Large intestine (tissue), 3 donors: ENCODE measurements around the gene CAPN5. TPM values are rescaled to one million over a fixed set of nuclear protein-coding genes. Genes with fewer than 3 reads are reported as not detected.

Source experiments
- DNase-seq, 2 donors: peaks; one replicate each; pipeline versions ENCODE4 v3.0.0 to v3.0.0-alpha.2; 2013
- H3K27ac ChIP-seq: one replicate; pipeline ENCODE4 v1.5.1; 2013; ENCODE audit warnings: low read length
- H3K27me3 ChIP-seq: 2 replicates; pipeline ENCODE4 v1.6.1; 2013; ENCODE audit warnings: low read length; ENCODE audit not compliant: control insufficient read depth, insufficient read depth
- H3K36me3 ChIP-seq: 2 replicates; pipeline ENCODE4 v1.6.1; 2013; ENCODE audit warnings: low read length; ENCODE audit not compliant: control insufficient read depth, insufficient read depth
- H3K4me1 ChIP-seq: one replicate; pipeline ENCODE4 v1.6.1; 2013; ENCODE audit warnings: low read length; ENCODE audit not compliant: control insufficient read depth, insufficient read depth
- H3K4me3 ChIP-seq: one replicate; pipeline ENCODE4 v1.5.1; 2013; ENCODE audit warnings: low read length
- H3K9me3 ChIP-seq: one replicate; pipeline ENCODE4 v1.6.1; 2013; ENCODE audit warnings: mild to moderate bottlenecking, low read depth, low read length, moderate library complexity; ENCODE audit not compliant: control insufficient read depth
- WGBS: methylation state at CpG from one replicate; pipeline ENCODE4 v1.1.5; 2013; ENCODE audit warnings: low lambda C conversion rate; ENCODE audit not compliant: insufficient coverage; 5-methylcytosine and 5-hydroxymethylcytosine counted together
- polyA plus RNA-seq: library from polyadenylated mRNA; unstranded; fragments of 120-200 nt; gene quantifications from one replicate; pipeline ENCODE4 v1.2.1, GENCODE V29; 2013

CAPN5 gene
- polyA plus RNA-seq, 1 donor: 40.2 TPM

DNA sequence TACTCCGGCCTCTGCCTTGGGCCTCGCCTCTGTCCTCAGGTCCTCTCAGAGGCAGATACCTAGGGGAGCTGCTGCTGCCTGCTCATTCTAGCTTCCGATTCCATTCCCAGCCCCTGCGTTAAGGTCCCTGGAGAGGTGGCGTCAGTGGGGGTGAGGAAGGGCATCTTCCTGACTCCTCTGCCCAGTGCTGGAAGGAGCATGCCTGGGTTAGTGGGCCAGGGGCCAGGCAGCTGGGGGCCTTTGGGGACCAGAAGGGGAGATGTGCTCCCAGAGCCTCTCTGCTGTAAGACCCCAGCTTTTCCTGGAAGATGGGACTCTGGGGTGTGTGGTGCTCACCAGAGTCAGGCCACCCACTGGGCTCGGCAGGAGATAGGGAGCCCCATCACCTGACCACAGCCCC lies 57.7 kb downstream of the CAPN5 start:
- H3K9me3 ChIP-seq: no peaks in the 10 kb centered on the region
- H3K27ac ChIP-seq: no peak overlapping the region
- DNase-seq: no peak
- no CpG with 5 or more reads among the region's 6 CpGs for WGBS
- H3K4me3 ChIP-seq: no peak overlapping the region
- peaks cover 7% of the 10 kb centered on the region for H3K4me1 ChIP-seq
- peaks cover 52% of the 10 kb centered on the region for H3K36me3 ChIP-seq
- H3K27me3 ChIP-seq: no peaks in the 10 kb centered on the region

DNA sequence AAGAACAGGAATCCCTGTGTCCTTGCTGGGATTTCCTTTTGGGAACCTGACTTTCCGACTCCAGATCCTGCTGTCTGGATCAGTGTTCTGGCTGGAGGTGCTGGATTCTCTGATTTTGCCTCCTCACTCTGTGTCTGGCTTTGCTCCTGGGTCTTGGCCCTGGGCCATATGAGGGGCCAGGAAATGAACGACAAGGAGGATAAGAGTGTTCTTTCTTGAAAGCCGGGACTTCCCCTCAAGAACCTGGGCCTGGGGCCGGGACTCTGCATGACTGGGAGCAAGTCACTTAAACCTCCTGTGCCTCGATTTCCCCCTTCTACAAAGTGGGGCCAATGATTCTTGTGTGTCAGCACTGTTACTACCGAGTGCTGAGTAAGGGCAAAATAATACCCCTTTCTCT lies 58.4 kb downstream of the CAPN5 start:
- DNase-seq: no peak
- H3K27me3 ChIP-seq: no peaks in the 10 kb centered on the region
- 86% methylated on average over 1 of the region's 6 CpGs for WGBS
- H3K4me1 ChIP-seq: peaks cover 10% of the 10 kb centered on the region
- no peak overlapping the region for H3K27ac ChIP-seq
- peaks cover 46% of the 10 kb centered on the region for H3K36me3 ChIP-seq
- no peak overlapping the region for H3K4me3 ChIP-seq
- H3K9me3 ChIP-seq: no peaks in the 10 kb centered on the region

DNA sequence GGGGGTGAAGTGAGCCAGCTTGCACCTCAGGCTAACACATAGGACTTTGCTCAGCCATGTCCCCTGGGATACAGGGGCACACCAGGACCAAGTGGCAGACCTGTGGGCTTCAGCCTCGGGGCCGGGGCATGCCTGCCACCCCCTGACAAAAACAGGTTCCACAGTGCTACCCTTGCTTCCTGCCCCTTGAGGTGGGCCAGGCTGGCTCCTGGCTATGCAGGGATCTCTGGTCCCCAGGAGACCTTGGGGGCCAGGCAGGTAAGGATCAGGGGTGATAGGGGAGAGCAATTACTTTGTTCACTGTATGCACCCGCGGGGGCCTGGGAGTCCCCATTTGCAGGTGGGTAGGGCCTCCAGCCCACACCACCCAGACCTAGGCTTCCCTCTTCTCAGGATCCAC lies 58.9 kb downstream of the CAPN5 start:
- peaks cover 41% of the 10 kb centered on the region for H3K36me3 ChIP-seq
- no CpG with 5 or more reads among the region's 4 CpGs for WGBS
- DNase-seq: no peak
- no peaks in the 10 kb centered on the region for H3K9me3 ChIP-seq
- no peak overlapping the region for H3K4me3 ChIP-seq
- peaks cover 15% of the 10 kb centered on the region for H3K4me1 ChIP-seq
- H3K27ac ChIP-seq: no peak overlapping the region
- H3K27me3 ChIP-seq: no peaks in the 10 kb centered on the region

DNA sequence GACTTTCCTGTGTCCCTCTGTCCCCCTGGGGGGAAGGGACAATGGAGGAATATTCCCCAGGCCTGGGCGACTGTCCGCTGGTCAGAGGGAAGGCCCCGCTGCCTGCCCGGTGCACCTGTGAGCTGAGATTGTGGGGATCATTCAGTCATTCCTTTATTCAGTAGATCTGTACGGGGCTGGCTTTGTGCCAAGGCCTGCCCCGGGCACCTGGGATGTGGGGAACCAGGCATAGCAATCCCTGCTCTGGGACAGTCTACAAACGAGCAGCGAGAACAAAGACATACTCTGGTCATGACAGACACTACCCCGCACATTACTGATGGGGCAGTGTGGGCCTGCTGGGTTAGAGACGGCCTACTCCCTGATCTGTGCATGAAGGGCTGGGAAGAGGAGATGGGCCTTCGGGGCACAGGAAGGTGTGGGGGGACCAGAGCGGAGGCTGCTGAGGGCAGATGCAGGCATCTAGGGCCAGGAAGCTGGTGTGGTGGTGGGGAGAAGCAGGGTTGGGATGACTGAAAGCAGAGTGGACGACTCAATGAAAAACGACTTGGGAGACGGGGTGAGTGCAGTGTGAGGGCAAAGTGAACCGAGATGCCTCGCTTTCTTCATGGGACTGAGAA lies 59.5 kb downstream of the CAPN5 start:
- DNase-seq: no peak
- H3K36me3 ChIP-seq: peaks cover 35% of the 10 kb centered on the region

DNA sequence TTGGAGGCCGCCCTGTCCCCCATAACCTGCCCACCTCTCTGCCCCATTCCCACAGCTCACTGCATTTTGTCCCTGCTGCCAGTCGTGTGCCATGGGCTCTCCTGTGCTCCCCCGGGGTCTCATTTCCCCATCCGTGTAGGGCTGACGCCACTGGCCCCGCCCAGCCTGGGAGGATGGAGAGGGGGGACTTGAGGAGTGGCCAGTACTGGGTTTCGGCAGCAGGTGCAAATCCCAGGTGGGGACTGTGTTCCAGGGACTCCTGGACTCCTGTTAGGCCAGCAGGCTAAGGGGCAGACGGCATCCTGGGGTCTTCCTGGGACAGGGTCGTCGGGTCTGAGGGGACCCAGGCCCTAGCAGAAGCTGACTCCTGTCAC lies 60.1 kb downstream of the CAPN5 start:
- DNase-seq: no peak
- Histone ChIP-seq H3K36me3 (peaks cover 29% of the 10 kb centered on the region), H3K27me3 (no peaks in the 10 kb centered on the region), H3K27ac (no peak overlapping the region), H3K4me1 (peaks cover 26% of the 10 kb centered on the region), H3K9me3 (no peaks in the 10 kb centered on the region), H3K4me3 (peak overlapping the region; percentile 61)
- no CpG with 5 or more reads among the region's 10 CpGs for WGBS

More for the DNA sequence above, 59.5 kb downstream of the CAPN5 start:
- H3K27ac ChIP-seq: no peak overlapping the region
- H3K4me1 ChIP-seq: peaks cover 21% of the 10 kb centered on the region
- H3K27me3 ChIP-seq: no peaks in the 10 kb centered on the region
- no peaks in the 10 kb centered on the region for H3K9me3 ChIP-seq
- no peak overlapping the region for H3K4me3 ChIP-seq
- no CpG with 5 or more reads among the region's 17 CpGs for WGBS

DNA sequence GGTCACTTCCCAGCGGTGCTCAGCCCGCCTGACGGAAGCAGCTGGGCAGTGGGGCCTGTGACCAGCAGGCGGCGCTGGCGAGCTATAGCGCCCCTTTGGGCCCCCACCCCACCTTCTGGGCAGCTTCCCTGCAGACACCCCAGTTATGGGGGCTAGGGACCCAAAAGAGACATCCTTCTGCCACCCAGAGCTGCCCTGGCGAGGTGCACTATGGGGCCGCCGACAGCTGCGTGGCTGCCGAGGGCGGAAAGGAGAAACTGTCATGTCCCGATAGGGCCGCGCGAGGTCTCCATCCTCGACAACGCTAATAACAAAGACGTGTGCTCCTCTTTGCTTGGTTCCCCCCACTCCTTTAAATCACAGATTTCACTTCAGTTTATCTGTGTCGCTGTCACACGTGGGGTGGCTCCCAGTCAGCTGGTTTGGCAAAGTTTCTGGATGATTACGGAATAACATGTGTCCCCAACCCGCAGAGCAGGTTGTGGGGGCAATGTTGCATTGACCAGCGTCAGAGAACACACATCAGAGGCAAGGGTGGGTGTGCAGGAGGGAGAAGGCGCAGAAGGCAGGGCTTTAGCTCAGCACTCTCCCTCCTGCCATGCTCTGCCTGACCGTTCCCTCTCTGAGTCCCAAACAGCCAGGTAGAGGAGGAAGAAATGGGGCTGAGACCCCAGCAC lies 60.6 kb downstream of the CAPN5 start:
- DNase-seq: peak; percentile 55 to 83
- H3K27ac ChIP-seq: peak overlapping the region; percentile 81
- peaks cover 30% of the 10 kb centered on the region for H3K4me1 ChIP-seq
- peak overlapping the region; percentile 61 for H3K4me3 ChIP-seq
- no CpG with 5 or more reads among the region's 27 CpGs for WGBS
- H3K9me3 ChIP-seq: no peaks in the 10 kb centered on the region
- peaks cover 25% of the 10 kb centered on the region for H3K36me3 ChIP-seq
- H3K27me3 ChIP-seq: no peaks in the 10 kb centered on the region

DNA sequence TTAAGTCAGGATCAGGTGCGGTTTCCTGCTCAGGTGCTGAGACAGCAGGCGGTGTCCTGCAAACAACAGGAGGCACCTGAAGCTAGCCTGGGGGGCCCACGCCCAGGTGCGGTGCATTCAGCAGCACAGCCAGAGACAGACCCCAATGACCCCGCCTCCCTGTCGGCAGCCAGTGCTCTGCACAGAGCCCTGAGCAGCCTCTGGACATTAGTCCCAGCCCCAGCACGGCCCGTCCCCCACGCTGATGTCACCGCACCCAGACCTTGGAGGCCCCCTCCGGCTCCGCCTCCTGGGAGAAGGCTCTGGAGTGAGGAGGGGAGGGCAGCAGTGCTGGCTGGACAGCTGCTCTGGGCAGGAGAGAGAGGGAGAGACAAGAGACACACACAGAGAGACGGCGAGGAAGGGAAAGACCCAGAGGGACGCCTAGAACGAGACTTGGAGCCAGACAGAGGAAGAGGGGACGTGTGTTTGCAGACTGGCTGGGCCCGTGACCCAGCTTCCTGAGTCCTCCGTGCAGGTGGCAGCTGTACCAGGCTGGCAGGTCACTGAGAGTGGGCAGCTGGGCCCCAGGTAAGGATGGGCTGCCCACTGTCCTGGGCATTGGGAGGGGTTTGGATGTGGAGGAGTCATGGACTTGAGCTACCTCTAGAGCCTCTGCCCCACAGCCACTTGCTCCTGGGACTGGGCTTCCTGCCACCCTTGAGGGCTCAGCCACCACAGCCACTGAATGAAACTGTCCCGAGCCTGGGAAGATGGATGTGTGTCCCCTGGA lies 61.3 kb downstream of the CAPN5 start, which contains the start of gene MYO7A:
MYO7A (plus strand) TSS at position 327 of the 772 bp plus-strand sequence. CDS start 2,389 bp downstream, outside the sequence.
- H3K27ac ChIP-seq: peak within 1 kb of the TSS; percentile 81
- no peaks in the 10 kb centered on the region for H3K27me3 ChIP-seq
- H3K4me3 ChIP-seq: peak within 1 kb of the TSS; percentile 61
- no CpG with 5 or more reads among the region's 20 CpGs for WGBS
- H3K9me3 ChIP-seq: no peaks in the 10 kb centered on the region
- peak; percentile 95 to 96 for DNase-seq
- H3K36me3 ChIP-seq: peaks cover 19% of the 10 kb centered on the region
- peaks cover 30% of the 10 kb centered on the region for H3K4me1 ChIP-seq

DNA sequence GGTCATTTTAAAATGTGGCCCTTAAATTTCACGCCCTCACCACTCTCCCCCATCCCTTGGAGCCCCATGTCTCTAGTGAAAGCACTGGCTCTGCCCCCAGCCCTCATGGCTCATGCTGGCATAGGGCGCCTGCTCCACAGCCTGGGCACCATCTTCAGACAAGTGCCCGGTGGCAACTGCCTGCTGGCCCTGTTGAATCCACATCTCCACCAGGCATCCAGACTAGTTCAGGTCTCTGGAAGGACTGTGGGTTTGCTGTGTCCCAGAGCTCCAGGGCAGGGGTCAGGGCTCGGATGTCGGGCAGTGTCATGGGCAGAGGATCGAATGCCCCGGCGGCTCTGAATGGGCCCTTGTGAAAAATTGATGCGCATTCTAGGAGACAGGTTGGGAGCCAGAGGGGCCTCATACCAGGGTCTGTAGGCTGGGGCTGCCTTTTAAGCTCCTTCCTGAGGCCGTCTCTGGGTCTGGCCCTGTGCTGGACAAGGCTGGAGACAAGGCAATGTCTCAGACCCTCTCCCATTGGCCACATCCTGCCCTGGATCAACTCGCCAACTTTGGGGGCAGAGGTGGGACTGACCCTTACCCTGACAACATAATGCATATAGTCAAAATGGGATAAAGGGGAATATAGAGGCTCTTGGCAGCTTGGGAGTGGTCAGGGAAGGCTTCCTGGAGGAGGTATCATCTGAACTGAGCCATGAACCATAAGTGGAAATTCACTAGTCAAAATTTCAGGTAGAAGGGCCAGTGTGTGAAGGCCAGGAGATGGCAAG lies 62.5 kb downstream of the CAPN5 start:
- H3K27me3 ChIP-seq: no peaks in the 10 kb centered on the region
- DNase-seq: no peak
- peak overlapping the region; percentile 61 for H3K4me3 ChIP-seq
- peaks cover 30% of the 10 kb centered on the region for H3K4me1 ChIP-seq
- no CpG with 5 or more reads among the region's 11 CpGs for WGBS
- H3K27ac ChIP-seq: peak overlapping the region; percentile 81
- H3K9me3 ChIP-seq: no peaks in the 10 kb centered on the region
- H3K36me3 ChIP-seq: peaks cover 10% of the 10 kb centered on the region

DNA sequence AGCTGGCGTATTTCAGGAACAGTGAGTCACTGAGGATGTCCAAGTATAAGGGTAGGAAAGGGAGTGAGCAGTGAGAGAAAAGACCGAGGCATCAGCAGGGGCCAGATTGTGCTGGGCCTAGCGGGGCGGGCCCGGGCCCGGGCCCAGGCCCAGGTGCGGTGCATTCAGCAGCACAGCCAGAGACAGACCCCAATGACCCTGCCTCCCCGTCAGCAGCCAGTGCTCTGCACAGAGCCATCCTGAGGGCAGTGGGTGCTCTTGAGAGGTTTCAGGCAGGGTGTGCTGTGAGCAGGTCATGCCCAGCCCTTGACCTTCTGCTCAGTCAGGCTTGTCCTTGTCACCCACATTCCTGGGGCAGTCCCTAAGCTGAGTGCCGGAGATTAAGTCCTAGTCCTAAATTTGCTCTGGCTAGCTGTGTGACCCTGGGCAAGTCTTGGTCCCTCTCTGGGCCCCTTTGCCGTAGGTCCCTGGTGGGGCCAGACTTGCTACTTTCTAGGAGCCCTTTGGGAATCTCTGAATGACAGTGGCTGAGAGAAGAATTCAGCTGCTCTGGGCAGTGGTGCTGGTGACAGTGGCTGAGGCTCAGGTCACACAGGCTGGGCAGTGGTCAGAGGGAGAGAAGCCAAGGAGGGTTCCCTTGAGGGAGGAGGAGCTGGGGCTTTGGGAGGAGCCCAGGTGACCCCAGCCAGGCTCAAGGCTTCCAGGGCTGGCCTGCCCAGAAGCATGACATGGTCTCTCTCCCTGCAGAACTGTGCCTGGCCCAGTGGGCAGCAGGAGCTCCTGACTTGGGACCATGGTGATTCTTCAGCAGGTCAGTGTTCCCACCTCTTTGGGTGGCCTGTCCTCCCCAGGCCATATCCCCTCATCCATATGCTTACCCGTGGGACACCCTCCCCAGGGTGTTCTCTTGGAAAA lies 63.3 kb downstream of the CAPN5 start:
- WGBS: no CpG with 5 or more reads among the region's 11 CpGs
- no peaks in the 10 kb centered on the region for H3K9me3 ChIP-seq
- peaks cover 4% of the 10 kb centered on the region for H3K36me3 ChIP-seq
- H3K27ac ChIP-seq: peak overlapping the region; percentile 81
- DNase-seq: no peak
- peaks cover 30% of the 10 kb centered on the region for H3K4me1 ChIP-seq
- peak overlapping the region; percentile 61 for H3K4me3 ChIP-seq
- no peaks in the 10 kb centered on the region for H3K27me3 ChIP-seq
